Adrenal gland (tissue), 12 donors: ENCODE data around the gene TBCEL. TPM values are rescaled to one million over a fixed set of nuclear protein-coding genes. Genes with fewer than 3 reads are reported as not detected.

Experiments
- DNase-seq, 7 donors: peaks; one replicate each; pipeline ENCODE4 v3.0.0-alpha.2; 2019 to 2020
- H3K27ac ChIP-seq, 5 donors: fragments of 200-600 bp; sonication (generic) in 4 of 5; 1 replicate in 3 of 5; 2 replicates in 2 of 5; pipeline versions ENCODE4 v1.5.1 to v1.8.0; 2016 to 2020; ENCODE audit warnings: mild to moderate bottlenecking in 1 of 5
- H3K27me3 ChIP-seq: fragments of 200-600 bp; 2 replicates; pipeline ENCODE4 v1.8.0; 2021
- H3K36me3 ChIP-seq, 2 donors: fragments of 200-600 bp; replicated peaks in 1 of 2; 1 replicate in 1 of 2; 2 replicates in 1 of 2; pipeline versions ENCODE4 v1.5.1 to v1.8.0; 2018 to 2022
- H3K4me1 ChIP-seq, 2 donors: fragments of 200-600 bp; replicated peaks in 1 of 2; 1 replicate in 1 of 2; 2 replicates in 1 of 2; pipeline versions ENCODE4 v1.5.1 to v1.8.0; 2018 to 2021
- H3K4me3 ChIP-seq, 4 donors: fragments of 200-600 bp; sonication (generic) in 3 of 4; one replicate each; pipeline ENCODE4 v1.5.1; 2016 to 2018
- H3K9me3 ChIP-seq, 3 donors: fragments of 200-600 bp; sonication (generic) in 1 of 3; replicated peaks in 1 of 3; 1 replicate in 2 of 3; 2 replicates in 1 of 3; pipeline versions ENCODE4 v1.5.1 to v1.8.0; 2016 to 2021
- POLR2A ChIP-seq, 2 donors: fragments of 450-650 bp; IDR thresholded peaks; one replicate each; pipeline ENCODE4 v1.6.1; 2017; ENCODE audit warnings: antibody characterized with exemption in 2 of 2, mild to moderate bottlenecking in 2 of 2, moderate library complexity in 1 of 2
- WGBS, 4 donors: extraction: QIAGEN DNeasy Blood & Tissue Kit in 2 of 4; methylation state at CpG; one replicate each; pipeline versions ENCODE4 v1.1.5 to v1.1.7; 2013 to 2017; 5-methylcytosine and 5-hydroxymethylcytosine counted together
- intact Hi-C, 2 donors: fragments of 100-400 bp; cut with DNase I; formaldehyde crosslinking; loops; one replicate each; pipeline versions ENCODE4 v1.14.1 to v1.15.0; 2022 to 2023
- polyA plus RNA-seq, 3 donors: library from polyadenylated mRNA; stranded (reverse); fragments of 200-250 nt in 2 of 3; fragments of 350-450 nt in 1 of 3; fragmentation: Illumina TruSeq in 1 of 3; extraction: RNeasy Lipid Tissue Mini Kit (QIAGEN cat#74804) in 1 of 3; gene quantifications; one replicate each; pipeline ENCODE4 v1.2.3, GENCODE V29; 2013 to 2014
- total RNA-seq, 9 donors: library from RNA; depleted of rRNA in 4 of 9; stranded (reverse); fragments of >200 nt in 4 of 9; fragments of 120-200 nt in 1 of 9; fragmentation: NEBNext Ultra II Directional in 1 of 9; extraction: Animal tissue kit (Norgen Biotek cat#: 25700) in 1 of 9; gene quantifications; one replicate each; pipeline versions ENCODE4 v1.1.0 to v1.2.4, GENCODE V29; 2013 to 2023
- TF ChIP-seq, protein P1 (sequence below), 6 experiments: fragments of 450-650 bp in 4 of 6; fragments of 200-600 bp in 2 of 6; sonication (generic) in 1 of 6; IDR thresholded peaks; 1 replicate in 5 of 6; 2 replicates in 1 of 6; pipeline versions ENCODE4 v1.5.1 to v1.8.0; 2016 to 2021; ENCODE audit warnings: antibody characterized with exemption in 6 of 6, mild to moderate bottlenecking in 2 of 6, moderate library complexity in 1 of 6
- donor health status: healthy with polysubstance abuse.
- donor health status: Bipolar disorder and iron deficiency.
- donor health status: DM: yes; HTN: yes; CAD: no.
- donor health status: DM: no; HTN: no; CAD: no.
- donor health status: DM: no; HTN: no; CAD: no.
- donor health status: DM: yes; HTN: yes; CAD: no.

The TBCEL gene
- total and polyA plus RNA-seq, 12 donors = 4.0 to 32.2 (median 20.9) TPM

DNA sequence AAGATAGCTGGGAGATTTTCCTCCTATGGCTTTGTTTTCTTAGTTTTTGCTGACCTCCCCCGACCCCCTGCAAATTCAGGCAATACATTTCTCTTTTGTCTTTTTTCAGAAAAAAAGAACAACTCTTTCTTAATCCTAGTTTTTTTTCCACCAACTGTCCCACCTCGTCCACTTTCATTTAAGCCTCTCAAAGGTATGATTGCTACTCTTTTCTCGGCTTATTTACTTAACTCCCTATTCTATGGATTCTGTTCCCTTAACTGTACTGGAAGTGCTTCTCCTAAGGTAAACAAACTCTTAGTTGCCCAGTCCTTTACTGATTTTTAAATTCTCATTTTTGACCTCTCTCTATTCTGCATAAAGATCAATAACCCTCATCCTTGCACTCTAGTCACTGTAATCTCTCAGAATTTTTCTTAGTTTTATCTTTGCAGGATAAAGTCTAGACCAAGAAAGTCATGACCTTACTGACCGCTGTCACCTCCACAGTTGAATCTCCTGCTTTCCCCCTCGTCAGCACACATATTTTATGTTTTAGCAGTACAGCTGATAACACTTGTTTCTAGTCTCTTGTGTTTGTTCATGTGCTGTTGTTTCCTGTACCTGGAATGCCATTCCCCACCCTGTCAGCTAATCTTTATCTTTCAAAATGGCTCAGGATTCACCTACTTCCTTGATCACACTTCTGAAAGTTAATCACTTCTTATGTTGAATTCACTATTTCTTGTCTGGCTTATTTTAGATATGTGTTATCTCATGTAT, 14.9 kb downstream of the TBCEL start:
- Histone ChIP-seq H3K36me3 (no peaks in the 10 kb centered on the region), H3K27me3 (no peaks in the 10 kb centered on the region), H3K27ac (no peak overlapping the region), H3K4me1 (peaks cover 0 to 18% of the 10 kb centered on the region in 2 donors), H3K4me3 (no peak overlapping the region), H3K9me3 (no peaks in the 10 kb centered on the region)
- intact Hi-C loops = no loop called here
- no peak for TF ChIP-seq POLR2A (IDR thresholded peaks at IDR 0.05)
- TF ChIP-seq, protein P1, sequence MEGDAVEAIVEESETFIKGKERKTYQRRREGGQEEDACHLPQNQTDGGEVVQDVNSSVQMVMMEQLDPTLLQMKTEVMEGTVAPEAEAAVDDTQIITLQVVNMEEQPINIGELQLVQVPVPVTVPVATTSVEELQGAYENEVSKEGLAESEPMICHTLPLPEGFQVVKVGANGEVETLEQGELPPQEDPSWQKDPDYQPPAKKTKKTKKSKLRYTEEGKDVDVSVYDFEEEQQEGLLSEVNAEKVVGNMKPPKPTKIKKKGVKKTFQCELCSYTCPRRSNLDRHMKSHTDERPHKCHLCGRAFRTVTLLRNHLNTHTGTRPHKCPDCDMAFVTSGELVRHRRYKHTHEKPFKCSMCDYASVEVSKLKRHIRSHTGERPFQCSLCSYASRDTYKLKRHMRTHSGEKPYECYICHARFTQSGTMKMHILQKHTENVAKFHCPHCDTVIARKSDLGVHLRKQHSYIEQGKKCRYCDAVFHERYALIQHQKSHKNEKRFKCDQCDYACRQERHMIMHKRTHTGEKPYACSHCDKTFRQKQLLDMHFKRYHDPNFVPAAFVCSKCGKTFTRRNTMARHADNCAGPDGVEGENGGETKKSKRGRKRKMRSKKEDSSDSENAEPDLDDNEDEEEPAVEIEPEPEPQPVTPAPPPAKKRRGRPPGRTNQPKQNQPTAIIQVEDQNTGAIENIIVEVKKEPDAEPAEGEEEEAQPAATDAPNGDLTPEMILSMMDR (IDR thresholded peaks at IDR 0.05) = no peak
- 81 to 86% (median 84%) methylated on average over 5 of the region's 5 CpGs for WGBS, 4 donors
- DNase-seq = no peak

DNA sequence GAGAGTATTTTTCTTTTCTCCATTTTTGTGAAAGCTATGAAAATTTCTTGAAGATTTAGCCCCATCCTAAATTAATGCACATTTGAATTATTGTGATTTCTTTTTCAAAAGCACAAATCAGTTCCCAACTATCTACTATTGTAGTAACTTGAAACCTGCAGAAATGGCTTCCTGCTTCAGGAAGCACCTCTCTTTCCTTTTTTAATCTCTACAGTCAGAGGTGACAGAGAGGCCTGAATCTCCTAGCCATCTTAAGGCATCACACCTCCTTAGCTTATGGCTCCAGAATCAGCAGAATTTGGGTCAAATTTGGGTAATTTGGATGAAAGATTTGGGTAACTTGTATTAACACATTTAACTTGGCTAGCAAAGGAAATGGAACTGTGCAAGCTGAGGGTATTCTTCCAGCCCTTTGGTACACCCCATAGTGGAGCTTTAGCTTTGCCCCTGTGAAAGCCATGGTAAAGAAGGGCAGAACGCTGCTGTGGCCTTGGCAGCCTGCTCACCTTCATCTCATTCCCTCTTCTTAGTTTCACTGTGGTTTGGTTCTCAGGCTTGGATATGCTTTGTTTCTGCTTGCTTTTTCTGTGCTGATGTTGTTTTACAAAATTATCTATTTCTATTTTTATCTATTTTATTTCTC, 16.2 kb downstream of the TBCEL start:
- intact Hi-C loops = no loop called here
- Histone ChIP-seq H3K36me3 (no peaks in the 10 kb centered on the region), H3K9me3 (no peaks in the 10 kb centered on the region), H3K4me3 (no peak overlapping the region), H3K4me1 (peaks cover 0 to 17% of the 10 kb centered on the region in 2 donors), H3K27ac (no peak overlapping the region), H3K27me3 (no peaks in the 10 kb centered on the region)
- 56 to 70% (median 66%) methylated on average over 1 of the region's 1 CpG for WGBS, 4 donors
- TF ChIP-seq, protein P1 (IDR thresholded peaks at IDR 0.05) = no peak
- TF ChIP-seq POLR2A (IDR thresholded peaks at IDR 0.05) = no peak
- no peak for DNase-seq

DNA sequence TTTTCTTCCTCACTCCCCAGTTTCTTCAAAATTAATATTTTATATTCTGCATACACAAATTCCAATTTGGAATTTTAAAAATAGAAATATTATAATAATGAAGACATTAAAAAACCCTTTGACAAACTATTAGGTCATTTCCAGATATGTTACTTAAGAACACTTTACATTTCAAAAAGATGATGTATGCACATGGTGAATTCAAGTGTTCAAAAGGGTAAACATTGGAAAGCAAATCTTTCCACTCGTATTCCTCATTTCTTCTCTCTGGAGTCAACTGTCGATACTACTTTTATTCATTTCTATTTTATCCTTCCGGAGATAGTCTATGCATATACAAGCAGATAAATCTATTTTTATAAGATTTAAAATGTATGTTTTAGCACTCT, 16.7 kb downstream of the TBCEL start:
- Histone ChIP-seq H3K27me3 (no peaks in the 10 kb centered on the region), H3K4me3 (no peak overlapping the region), H3K4me1 (peaks cover 0 to 11% of the 10 kb centered on the region in 2 donors), H3K9me3 (no peaks in the 10 kb centered on the region), H3K36me3 (no peaks in the 10 kb centered on the region), H3K27ac (no peak overlapping the region)
- no peak for DNase-seq
- WGBS, 4 donors = 93 to 97% (median 95%) methylated on average over 3 of the region's 3 CpGs
- intact Hi-C loops = no loop called here
- TF ChIP-seq POLR2A (IDR thresholded peaks at IDR 0.05) = no peak
- TF ChIP-seq, protein P1 (IDR thresholded peaks at IDR 0.05) = no peak

DNA sequence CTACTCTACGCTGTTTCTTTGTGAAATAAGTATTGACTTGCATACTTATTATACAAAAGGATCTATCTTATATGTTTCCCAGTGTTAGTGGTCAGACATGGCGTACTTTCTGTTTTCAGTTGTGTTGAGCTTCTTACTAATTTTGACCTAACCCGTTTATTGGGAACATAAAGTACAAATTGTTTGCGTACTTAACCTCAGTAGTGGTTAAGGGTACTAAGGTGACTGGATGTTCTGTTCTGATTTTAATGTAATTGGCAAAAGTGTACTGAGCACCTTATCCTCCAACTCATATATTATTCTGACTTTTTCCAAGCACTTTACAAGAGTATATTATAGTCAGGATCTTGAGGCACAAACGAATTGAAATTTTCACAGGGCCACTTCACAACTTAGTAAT, 17.2 kb downstream of the TBCEL start:
- DNase-seq = no peak
- Histone ChIP-seq H3K4me3 (no peak overlapping the region), H3K27me3 (no peaks in the 10 kb centered on the region), H3K27ac (no peak overlapping the region), H3K9me3 (no peaks in the 10 kb centered on the region), H3K4me1 (peaks cover 0 to 8% of the 10 kb centered on the region in 2 donors), H3K36me3 (no peaks in the 10 kb centered on the region)
- intact Hi-C loops = no loop called here
- 88 to 94% (median 93%) methylated on average over 5 of the region's 5 CpGs for WGBS, 4 donors
- TF ChIP-seq, protein P1 (IDR thresholded peaks at IDR 0.05) = no peak
- TF ChIP-seq POLR2A (IDR thresholded peaks at IDR 0.05) = no peak
